HG02943 (cell line): ENCODE results near the gene STK11.
A peak's percentile ranks its signal among the peaks of the same experiment; 100 is the strongest.

Experiments used
- ATAC-seq: cut with Tn5 transposase; IDR thresholded peaks from one replicate; pipeline ENCODE4 v1.9.1; 2021; ENCODE audit warnings: mild to moderate bottlenecking, low read depth, moderate library complexity; ENCODE audit not compliant: unreplicated experiment

The STK11 gene

DNA sequence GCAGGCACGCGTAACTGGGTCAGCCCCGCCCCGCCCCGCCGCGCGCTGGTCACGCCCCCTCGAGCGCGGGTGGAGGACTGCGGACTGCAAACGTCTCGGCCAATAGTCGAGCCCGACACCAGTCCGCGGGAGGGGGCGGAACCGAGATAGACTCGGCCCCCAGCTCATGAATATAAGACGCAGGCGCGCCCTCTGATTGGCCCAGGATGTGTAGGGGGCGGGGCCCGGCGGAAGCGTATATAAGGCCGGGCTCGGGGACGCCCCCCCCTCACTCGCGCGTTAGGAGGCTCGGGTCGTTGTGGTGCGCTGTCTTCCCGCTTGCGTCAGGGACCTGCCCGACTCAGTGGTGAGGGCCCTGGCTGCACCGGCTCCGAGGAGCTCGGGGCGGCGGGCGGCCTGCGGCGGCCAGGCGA is 63.5 kb downstream of the STK11 start, which contains the start of gene CIRBP:
CIRBP (plus strand) TSS at position 268 of the 413 bp plus-strand sequence. CDS start 1,602 bp downstream, outside the sequence.
- ATAC-seq: peak; percentile 44

GRCh38 chr19:1269478-1270212 is 64.1 kb downstream of the STK11 start:
- peak; percentile 16 for ATAC-seq

DNA sequence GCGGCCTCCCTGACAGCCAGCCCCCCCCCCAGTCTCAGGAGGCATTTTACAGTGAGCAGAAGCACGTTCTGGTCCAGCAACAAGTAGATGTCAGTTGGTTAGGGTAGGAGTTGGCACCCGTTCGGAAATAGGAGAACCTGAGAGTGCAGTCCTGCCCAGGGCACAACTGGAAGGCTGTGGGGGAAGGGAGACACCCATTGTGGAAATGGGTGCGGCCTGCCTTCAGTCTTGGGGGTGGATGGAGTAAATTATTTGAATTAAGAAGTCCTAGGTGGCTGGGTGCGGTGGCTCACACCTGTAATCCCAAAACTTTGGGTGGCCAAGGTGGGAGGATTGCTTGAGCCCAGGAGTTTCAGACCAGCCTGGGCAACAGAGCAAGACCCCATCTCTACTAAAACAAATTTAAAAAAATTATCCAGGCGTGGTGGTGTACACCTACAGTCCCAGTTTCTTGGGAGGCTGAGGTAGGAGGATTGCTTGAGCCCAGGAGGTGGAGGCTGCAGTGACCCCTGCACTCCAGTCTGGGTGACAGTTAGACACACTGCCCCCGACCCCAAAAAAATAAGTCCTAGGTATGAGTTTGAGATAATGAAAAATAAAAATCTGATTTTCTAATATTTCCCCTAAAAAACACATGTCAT is 64.8 kb downstream of the STK11 start:
- ATAC-seq: no peak

DNA sequence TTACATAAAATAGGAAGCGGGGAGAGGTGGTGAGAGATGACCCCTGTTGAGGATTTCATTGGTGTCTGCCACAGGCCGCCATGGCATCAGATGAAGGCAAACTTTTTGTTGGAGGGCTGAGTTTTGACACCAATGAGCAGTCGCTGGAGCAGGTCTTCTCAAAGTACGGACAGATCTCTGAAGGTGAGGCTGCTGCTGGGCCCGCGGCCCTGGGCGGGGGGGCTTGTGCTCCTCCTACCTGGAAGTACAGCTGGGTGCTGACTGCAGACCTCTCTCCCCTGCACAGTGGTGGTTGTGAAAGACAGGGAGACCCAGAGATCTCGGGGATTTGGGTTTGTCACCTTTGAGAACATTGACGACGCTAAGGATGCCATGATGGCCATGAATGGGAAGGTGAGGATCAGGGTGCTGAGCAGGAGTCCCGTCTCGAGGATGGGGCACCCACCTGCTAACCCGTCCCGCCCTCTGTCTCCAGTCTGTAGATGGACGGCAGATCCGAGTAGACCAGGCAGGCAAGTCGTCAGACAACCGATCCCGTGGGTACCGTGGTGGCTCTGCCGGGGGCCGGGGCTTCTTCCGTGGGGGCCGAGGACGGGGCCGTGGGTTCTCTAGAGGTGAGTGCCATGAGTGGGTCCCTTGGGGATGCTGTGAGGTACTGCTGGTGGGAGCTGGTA is 65.4 kb downstream of the STK11 start:
- no peak for ATAC-seq

GRCh38 chr19:1271528-1272422 is 66.2 kb downstream of the STK11 start:
- ATAC-seq: no peak

GRCh38 chr19:1272423-1273262 is 67.1 kb downstream of the STK11 start:
- no peak for ATAC-seq

DNA sequence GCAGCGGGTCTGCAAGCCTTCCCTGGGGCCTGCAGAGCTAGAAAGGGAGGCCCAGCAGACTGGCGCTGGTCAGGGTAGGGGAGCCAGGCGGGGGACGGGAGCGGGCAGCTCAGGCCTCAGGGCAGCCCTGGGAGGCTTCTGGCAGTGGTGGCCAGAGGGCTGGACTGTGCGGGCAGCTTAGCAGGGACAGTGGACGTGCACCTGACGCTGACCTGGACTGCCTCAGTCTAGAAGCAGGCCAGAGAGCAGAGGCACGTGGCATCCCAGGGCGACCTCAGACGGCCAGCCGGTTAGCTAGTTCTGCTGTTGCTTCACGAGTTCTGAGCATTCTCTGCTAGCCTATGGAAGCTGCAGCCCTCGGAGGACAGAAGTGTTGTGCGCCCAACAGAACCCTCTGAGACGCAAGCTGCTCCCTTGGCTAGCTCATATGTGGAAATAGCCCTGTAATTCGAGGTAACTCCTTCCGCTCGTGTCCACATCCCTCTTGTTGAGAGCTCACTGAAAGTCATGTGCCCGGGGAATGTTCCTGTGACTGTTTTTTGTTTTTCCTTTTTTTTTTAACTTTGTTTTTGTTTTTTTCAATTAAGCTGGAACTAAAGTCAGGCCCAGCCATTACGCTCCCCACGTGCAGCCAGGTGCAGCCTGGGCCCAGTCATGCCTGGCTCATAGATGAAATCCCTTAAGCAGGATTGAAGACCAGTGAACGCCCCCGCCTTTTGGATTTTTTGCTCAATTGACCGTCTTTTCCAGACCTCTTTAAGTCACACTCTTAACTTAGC is 67.9 kb downstream of the STK11 start:
- no peak for ATAC-seq

GRCh38 chr19:1274081-1274851 is 68.7 kb downstream of the STK11 start:
- no peak for ATAC-seq

- peak; percentile 3 for ATAC-seq
These were observed 69.3 kb downstream of the STK11 start for GRCh38 chr19:1274852-1275259.

DNA sequence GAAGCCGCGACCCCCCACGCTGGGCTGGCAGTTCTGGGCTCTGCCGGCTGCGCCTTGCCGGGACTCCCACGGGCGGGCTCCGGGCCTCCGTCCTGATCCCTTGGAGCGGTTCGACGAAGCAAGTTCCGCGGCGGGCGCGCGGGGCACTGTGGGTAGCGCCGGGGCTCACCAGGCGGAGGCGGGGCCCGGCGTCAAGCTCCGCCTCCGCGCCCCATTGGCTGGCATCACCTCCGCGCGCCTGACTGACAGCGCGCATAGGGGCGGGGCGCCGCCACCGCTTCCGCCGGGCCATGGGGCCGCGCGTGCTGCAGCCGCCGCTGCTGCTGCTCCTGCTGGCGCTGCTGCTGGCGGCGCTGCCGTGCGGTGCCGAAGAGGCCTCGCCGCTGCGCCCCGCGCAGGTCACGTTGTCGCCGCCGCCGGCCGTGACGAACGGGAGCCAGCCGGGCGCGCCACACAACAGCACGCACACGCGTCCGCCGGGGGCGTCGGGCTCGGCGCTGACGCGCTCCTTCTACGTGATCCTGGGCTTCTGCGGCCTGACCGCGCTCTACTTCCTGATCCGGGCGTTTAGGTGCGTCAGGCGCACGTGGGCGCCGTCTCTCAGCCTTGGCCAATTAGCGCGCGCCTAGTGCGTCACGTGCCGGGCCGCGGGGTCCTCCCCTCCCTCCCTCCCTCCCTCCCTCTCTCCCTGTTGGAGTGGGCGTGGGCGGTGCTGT is 69.8 kb downstream of the STK11 start, which contains the start of gene FAM174C:
FAM174C (plus strand) TSS at position 271 of the 716 bp plus-strand sequence; CDS start at position 291, 20 bp downstream.
- ATAC-seq: peak; percentile 66

DNA sequence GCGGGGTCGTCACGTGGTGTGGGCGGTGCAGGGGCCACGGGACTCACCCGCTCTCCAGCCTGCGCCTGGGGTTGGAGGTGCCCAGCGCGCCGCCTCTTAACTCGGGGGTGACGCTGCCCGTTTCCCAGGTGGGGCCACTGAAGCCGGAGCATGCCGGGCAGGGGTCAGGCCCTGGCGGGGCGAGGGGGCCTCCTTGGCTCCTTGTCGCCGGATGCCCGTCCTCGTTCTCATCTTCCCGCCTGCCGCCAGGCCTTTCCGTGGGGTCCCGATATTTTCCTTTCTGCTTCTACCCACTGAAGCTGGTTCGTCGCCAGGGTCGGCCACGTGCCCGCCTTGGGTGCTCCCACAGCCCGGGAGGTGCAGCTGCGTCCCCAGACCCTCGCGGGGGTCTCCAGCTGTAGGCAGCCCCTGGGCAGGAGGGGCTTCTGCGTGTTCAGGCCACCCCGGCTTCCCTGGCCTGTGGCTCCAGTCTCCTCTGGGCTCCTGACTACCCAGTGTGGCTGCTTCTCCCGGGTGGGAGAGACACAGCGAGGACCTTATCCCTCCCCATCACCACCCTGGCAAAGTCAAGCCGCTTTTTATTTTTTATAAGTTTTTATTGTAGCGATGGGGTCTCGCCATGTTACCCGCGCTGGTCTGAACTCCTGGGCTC is 70.5 kb downstream of the STK11 start:
- ATAC-seq: no peak

GRCh38 chr19:1276628-1277022 is 71.0 kb downstream of the STK11 start:
- no peak for ATAC-seq

GRCh38 chr19:1277061-1277460 is 71.5 kb downstream of the STK11 start:
- ATAC-seq: no peak
